ENCODE measurements around the gene COQ4. TPM values are rescaled to one million over a fixed set of nuclear protein-coding genes. Genes with fewer than 3 reads are reported as not detected.
A peak's percentile ranks its signal among the peaks of the same experiment; 100 is the strongest.
"Not testable (repeated sequence)": the region's sequence is repeated elsewhere in the genome, so short reads cannot be mapped to it uniquely, and the experiment has no call there.

Gene COQ4
- total RNA-seq, 1 donor from 2014 or later: 31.4 TPM

GRCh38 chr9:128335914-128336313 lies 13.3 kb downstream of the COQ4 start:
- Mint-ChIP-seq H3K9me3 (ENCODE audit: unreplicated experiment) (no peaks in the 10 kb centered on the region), H3K4me1 (ENCODE audit: low read depth, unreplicated experiment) (no peaks in the 10 kb centered on the region), H3K36me3 (ENCODE audit: low read depth, unreplicated experiment) (peaks cover 14% of the 10 kb centered on the region), H3K27ac (ENCODE audit: unreplicated experiment) (no peak overlapping the region), H3K4me3 (ENCODE audit: unreplicated experiment) (no peak overlapping the region), H3K27me3 (ENCODE audit: low read depth, unreplicated experiment) (no peaks in the 10 kb centered on the region)
- peaks cover 2% of the 10 kb centered on the region for H3K79me2 ChIP-seq (ENCODE audit: insufficient read depth, low read length)
- no peaks in the 10 kb centered on the region for H3K4me1 ChIP-seq (ENCODE audit: insufficient read depth, low read length)
- H3K27me3 ChIP-seq (ENCODE audit: insufficient read depth, low read length): no peaks in the 10 kb centered on the region
- FAIRE-seq (no peak), DNase-seq (ENCODE audit: low read depth) (no peak)
- TF ChIP-seq EZH2 (IDR thresholded peaks at IDR 0.05; ENCODE audit: insufficient read depth, low read length) (no peak), CTCF (IDR thresholded peaks at IDR 0.05; ENCODE audit: insufficient read depth, low read depth, low read length) (no peak)
- no peak overlapping the region for H3K9ac ChIP-seq (ENCODE audit: low read length)
- no peak overlapping the region for H3K27ac ChIP-seq (ENCODE audit: low read depth, low read length)
- H4K20me1 ChIP-seq (ENCODE audit: insufficient read depth, low read length): no peaks in the 10 kb centered on the region
- H3K4me2 ChIP-seq (ENCODE audit: low read length): no peak overlapping the region
- peaks cover 9% of the 10 kb centered on the region for H3K36me3 ChIP-seq (ENCODE audit: insufficient read depth, low read length)
- H2AFZ ChIP-seq (ENCODE audit: low read depth, low read length): no peak overlapping the region
- no peak overlapping the region for H3K4me3 ChIP-seq (ENCODE audit: insufficient read depth, low read depth, low read length)
- H3K9me3 ChIP-seq (ENCODE audit: insufficient read depth, low read depth, low read length): no peaks in the 10 kb centered on the region

GRCh38 chr9:128337936-128338335 lies 15.3 kb downstream of the COQ4 start:
- Histone ChIP-seq H3K27ac (ENCODE audit: low read depth, low read length) (no peak overlapping the region), H3K27me3 (ENCODE audit: insufficient read depth, low read length) (no peaks in the 10 kb centered on the region), H4K20me1 (ENCODE audit: insufficient read depth, low read length) (peaks cover 16% of the 10 kb centered on the region), H3K4me3 (ENCODE audit: insufficient read depth, low read depth, low read length) (no peak overlapping the region), H3K9ac (ENCODE audit: low read length) (no peak overlapping the region), H3K36me3 (ENCODE audit: insufficient read depth, low read length) (peaks cover 6% of the 10 kb centered on the region), H3K4me1 (ENCODE audit: insufficient read depth, low read length) (peaks cover 6% of the 10 kb centered on the region), H2AFZ (ENCODE audit: low read depth, low read length) (no peak overlapping the region), H3K4me2 (ENCODE audit: low read length) (no peak overlapping the region), H3K9me3 (ENCODE audit: insufficient read depth, low read depth, low read length) (no peaks in the 10 kb centered on the region), H3K79me2 (ENCODE audit: insufficient read depth, low read length) (peaks cover 7% of the 10 kb centered on the region)
- H3K36me3 Mint-ChIP-seq (ENCODE audit: low read depth, unreplicated experiment): peaks cover 7% of the 10 kb centered on the region
- H3K9me3 Mint-ChIP-seq (ENCODE audit: unreplicated experiment): no peaks in the 10 kb centered on the region
- peak overlapping the region; percentile 7 for H3K4me3 Mint-ChIP-seq (ENCODE audit: unreplicated experiment)
- DNase-seq (ENCODE audit: low read depth) (no peak), FAIRE-seq (no peak)
- no peaks in the 10 kb centered on the region for H3K4me1 Mint-ChIP-seq (ENCODE audit: low read depth, unreplicated experiment)
- no peaks in the 10 kb centered on the region for H3K27me3 Mint-ChIP-seq (ENCODE audit: low read depth, unreplicated experiment)
- TF ChIP-seq CTCF (IDR thresholded peaks at IDR 0.05; ENCODE audit: insufficient read depth, low read depth, low read length) (no peak), EZH2 (IDR thresholded peaks at IDR 0.05; ENCODE audit: insufficient read depth, low read length) (no peak)
- H3K27ac Mint-ChIP-seq (ENCODE audit: unreplicated experiment): no peak overlapping the region

- not testable (repeated sequence) for H3K4me1 ChIP-seq (ENCODE audit: insufficient read depth, low read length); H2AFZ ChIP-seq (ENCODE audit: low read depth, low read length); H3K36me3 ChIP-seq (ENCODE audit: insufficient read depth, low read length); H3K4me1 Mint-ChIP-seq (ENCODE audit: low read depth, unreplicated experiment); H3K9me3 Mint-ChIP-seq (ENCODE audit: unreplicated experiment); DNase-seq (ENCODE audit: low read depth); H3K27ac Mint-ChIP-seq (ENCODE audit: unreplicated experiment); H3K27ac ChIP-seq (ENCODE audit: low read depth, low read length); H3K4me2 ChIP-seq (ENCODE audit: low read length); H3K9me3 ChIP-seq (ENCODE audit: insufficient read depth, low read depth, low read length); H3K27me3 ChIP-seq (ENCODE audit: insufficient read depth, low read length); FAIRE-seq; H3K79me2 ChIP-seq (ENCODE audit: insufficient read depth, low read length); H3K9ac ChIP-seq (ENCODE audit: low read length); H3K27me3 Mint-ChIP-seq (ENCODE audit: low read depth, unreplicated experiment); H3K36me3 Mint-ChIP-seq (ENCODE audit: low read depth, unreplicated experiment); H3K4me3 ChIP-seq (ENCODE audit: insufficient read depth, low read depth, low read length)
- H3K4me3 Mint-ChIP-seq (ENCODE audit: unreplicated experiment): peak overlapping the region; percentile 84
- peaks cover 17% of the 10 kb centered on the region for H4K20me1 ChIP-seq (ENCODE audit: insufficient read depth, low read length)
Observed at GRCh38 chr9:128338852-128339614, 16.4 kb downstream of the COQ4 start.
